ENCODE results near the gene FBXO47. TPM values are rescaled to one million over a fixed set of nuclear protein-coding genes. Genes with fewer than 3 reads are reported as not detected.
"Not testable (repeated sequence)": the region's sequence is repeated elsewhere in the genome, so short reads cannot be mapped to it uniquely, and the experiment has no call there.

The FBXO47 gene
- total and polyA plus RNA-seq, 4 experiments from 2014 or later = not detected

GRCh38 chr17:38978180-38978579 is 11.0 kb upstream of the FBXO47 start:
- H3K4me3 ChIP-seq (ENCODE audit: low read length in 2 of 2) = no peak overlapping the region
- H3K4me1 Mint-ChIP-seq = peaks cover 1 to 10% (median 5%) of the 10 kb centered on the region in 4 donors
- H3K27ac ChIP-seq (ENCODE audit: low read depth, low read length) = no peak overlapping the region
- H3K27me3 Mint-ChIP-seq = peaks cover 0 to 1% of the 10 kb centered on the region in 2 donors
- peaks cover 7% of the 10 kb centered on the region for H3K4me1 ChIP-seq (ENCODE audit: insufficient read depth, low read length)
- CTCF ChIA-PET (ENCODE audit: partially characterized antibody) = interaction anchor here (1.4 to 2.9 kb wide), 4 partner anchors 114 to 197 kb away, joined by 3 to 14 read pairs (median 5); no protein-coding TSS in a partner anchor
- H3K9me3 ChIP-seq (ENCODE audit: control insufficient read depth in 1 of 2, low read length in 2 of 2) = no peaks in the 10 kb centered on the region
- no peak for DNase-seq
- H3K27me3 ChIP-seq (ENCODE audit: insufficient read depth, low read length) = no peaks in the 10 kb centered on the region
- no peaks in the 10 kb centered on the region for H3K36me3 ChIP-seq (ENCODE audit: insufficient read depth, low read length)
- no peaks in the 10 kb centered on the region for H3K36me3 Mint-ChIP-seq
- H3K4me3 Mint-ChIP-seq = no peak overlapping the region
- intact Hi-C loops (cut with micrococcal nuclease) = no loop called here
- no peaks in the 10 kb centered on the region for H3K9me3 Mint-ChIP-seq
- POLR2A ChIA-PET (ENCODE audit: partially characterized antibody) = interaction anchor here (0.7 kb wide), 1 partner anchor 175 kb away, joined by 3 read pairs; no protein-coding TSS in a partner anchor
- H3K27ac Mint-ChIP-seq = no peak overlapping the region

- H3K4me1 ChIP-seq (ENCODE audit: insufficient read depth, low read length); H3K36me3 ChIP-seq (ENCODE audit: insufficient read depth, low read length); H3K36me3 Mint-ChIP-seq; H3K4me1 Mint-ChIP-seq; H3K27me3 Mint-ChIP-seq; H3K4me3 ChIP-seq (ENCODE audit: low read length in 2 of 2); intact Hi-C loops (cut with micrococcal nuclease); POLR2A ChIA-PET (ENCODE audit: partially characterized antibody); H3K9me3 ChIP-seq (ENCODE audit: control insufficient read depth in 1 of 2, low read length in 2 of 2); H3K27ac ChIP-seq (ENCODE audit: low read depth, low read length); H3K27ac Mint-ChIP-seq; H3K27me3 ChIP-seq (ENCODE audit: insufficient read depth, low read length); H3K9me3 Mint-ChIP-seq: not testable (repeated sequence)
- H3K4me3 Mint-ChIP-seq = peak overlapping the region in 2 of 8 donors; percentile 21 to 41
- CTCF ChIA-PET (ENCODE audit: partially characterized antibody) = interaction anchor here (1.1 to 2.9 kb wide), 3 partner anchors 108 to 177 kb away, joined by 3 to 14 read pairs (median 4); partner anchors contain the start of gene PLXDC1
- DNase-seq = peak in 4 of 5 donors; percentile 17 to 26 (median 23)
Measured at GRCh38 chr17:38976187-38976551, 9.0 kb upstream of the FBXO47 start.

DNA sequence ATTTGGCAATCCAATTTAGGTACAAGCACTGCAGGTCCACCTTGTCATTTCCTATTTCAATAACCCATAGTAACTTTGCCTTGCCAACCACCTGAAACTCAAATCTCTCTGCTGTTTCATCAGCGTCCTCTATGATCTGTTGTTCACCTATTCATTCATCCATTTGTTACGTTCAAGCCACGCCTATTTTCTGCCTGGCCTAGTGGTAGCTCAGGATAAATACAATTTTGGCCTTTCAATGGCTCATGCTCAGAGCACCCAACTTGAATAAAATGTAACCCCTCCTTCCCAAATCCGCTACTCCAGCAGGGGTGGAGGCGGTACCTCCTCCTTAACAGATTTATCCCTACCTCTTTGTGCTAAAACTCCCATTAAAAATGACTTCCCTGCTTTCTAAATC is 3.6 kb upstream of the FBXO47 start:
- no peak overlapping the region for H3K27ac Mint-ChIP-seq
- Histone ChIP-seq H3K9me3 (ENCODE audit: control insufficient read depth in 1 of 2, low read length in 2 of 2) (no peaks in the 10 kb centered on the region), H3K36me3 (ENCODE audit: insufficient read depth, low read length) (no peaks in the 10 kb centered on the region), H3K4me1 (ENCODE audit: insufficient read depth, low read length) (peaks cover 7% of the 10 kb centered on the region), H3K27ac (ENCODE audit: low read depth, low read length) (no peak overlapping the region), H3K27me3 (ENCODE audit: insufficient read depth, low read length) (no peaks in the 10 kb centered on the region), H3K4me3 (ENCODE audit: low read length in 2 of 2) (no peak overlapping the region)
- H3K27me3 Mint-ChIP-seq = no peaks in the 10 kb centered on the region
- no peaks in the 10 kb centered on the region for H3K36me3 Mint-ChIP-seq
- H3K4me3 Mint-ChIP-seq = no peak overlapping the region
- DNase-seq = no peak
- ChIA-PET POLR2A (ENCODE audit: partially characterized antibody) (no interaction called here), CTCF (ENCODE audit: partially characterized antibody) (interaction anchor here (1.2 kb wide), 1 partner anchor 12 kb away, joined by 5 read pairs; no protein-coding TSS in a partner anchor)
- intact Hi-C loops (cut with micrococcal nuclease) = no loop called here
- peaks cover 7 to 19% (median 13%) of the 10 kb centered on the region in 4 donors for H3K4me1 Mint-ChIP-seq
- H3K9me3 Mint-ChIP-seq = no peaks in the 10 kb centered on the region

DNA sequence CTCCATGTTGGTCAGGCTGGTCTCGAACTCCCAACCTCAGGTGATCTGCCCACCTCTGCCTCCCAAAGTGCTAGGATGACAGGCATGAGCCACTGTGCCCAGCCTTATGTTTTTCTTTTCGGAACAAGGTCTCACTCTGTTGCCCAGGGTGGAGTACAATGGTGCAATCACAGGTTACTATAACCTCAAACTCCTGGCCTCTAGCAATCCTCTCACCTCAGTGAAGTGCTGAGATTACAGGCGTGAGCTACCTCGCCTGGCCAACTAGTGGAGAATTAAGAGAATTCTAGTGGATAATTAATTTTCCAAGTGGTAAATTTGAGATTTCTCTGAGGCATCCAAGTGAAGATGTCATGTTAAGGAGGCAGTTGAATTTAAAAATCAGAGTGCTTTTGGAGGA is 2.9 kb upstream of the FBXO47 start:
- POLR2A ChIA-PET (ENCODE audit: partially characterized antibody) = no interaction called here

GRCh38 chr17:38969281-38969680 is 2.1 kb upstream of the FBXO47 start:
- Mint-ChIP-seq H3K9me3 (no peaks in the 10 kb centered on the region), H3K36me3 (no peaks in the 10 kb centered on the region), H3K4me1 (peaks cover 7 to 16% (median 12%) of the 10 kb centered on the region in 4 donors), H3K27ac (no peak overlapping the region), H3K27me3 (no peaks in the 10 kb centered on the region), H3K4me3 (no peak overlapping the region)
- Histone ChIP-seq H3K4me1 (ENCODE audit: insufficient read depth, low read length) (peaks cover 7% of the 10 kb centered on the region), H3K9me3 (ENCODE audit: control insufficient read depth in 1 of 2, low read length in 2 of 2) (no peaks in the 10 kb centered on the region), H3K4me3 (ENCODE audit: low read length in 2 of 2) (no peak overlapping the region), H3K36me3 (ENCODE audit: insufficient read depth, low read length) (no peaks in the 10 kb centered on the region), H3K27ac (ENCODE audit: low read depth, low read length) (no peak overlapping the region), H3K27me3 (ENCODE audit: insufficient read depth, low read length) (no peaks in the 10 kb centered on the region)
- ChIA-PET POLR2A (ENCODE audit: partially characterized antibody) (no interaction called here), CTCF (ENCODE audit: partially characterized antibody) (interaction anchor here (2.9 kb wide), 1 partner anchor 13 kb away, joined by 30 read pairs; no protein-coding TSS in a partner anchor)
- intact Hi-C loops (cut with micrococcal nuclease) = loop anchor here (5.0 kb wide), 2 partner anchors 97 to 183 kb away; partner anchors contain the start of genes LASP1 and PLXDC1
- no peak for DNase-seq

More for the DNA sequence above, 2.9 kb upstream of the FBXO47 start:
- peak overlapping the region in 3 of 7 donors; percentile 47 to 74 (median 48) for H3K27ac Mint-ChIP-seq
- no peak overlapping the region for H3K4me3 Mint-ChIP-seq
- no peak for DNase-seq
- H3K9me3 ChIP-seq (ENCODE audit: control insufficient read depth in 1 of 2, low read length in 2 of 2) = no peaks in the 10 kb centered on the region
- no peak overlapping the region for H3K27ac ChIP-seq (ENCODE audit: low read depth, low read length)
- H3K4me1 Mint-ChIP-seq = peaks cover 7 to 16% (median 12%) of the 10 kb centered on the region in 4 donors
- no peak overlapping the region for H3K4me3 ChIP-seq (ENCODE audit: low read length in 2 of 2)
- intact Hi-C loops (cut with micrococcal nuclease) = no loop called here
- no peaks in the 10 kb centered on the region for H3K27me3 ChIP-seq (ENCODE audit: insufficient read depth, low read length)
- no peaks in the 10 kb centered on the region for H3K9me3 Mint-ChIP-seq
- CTCF ChIA-PET (ENCODE audit: partially characterized antibody) = interaction anchor here (1.2 kb wide), 1 partner anchor 13 kb away, joined by 5 read pairs; no protein-coding TSS in a partner anchor
- no peaks in the 10 kb centered on the region for H3K27me3 Mint-ChIP-seq
- H3K36me3 ChIP-seq (ENCODE audit: insufficient read depth, low read length) = no peaks in the 10 kb centered on the region
- no peaks in the 10 kb centered on the region for H3K36me3 Mint-ChIP-seq
- peaks cover 7% of the 10 kb centered on the region for H3K4me1 ChIP-seq (ENCODE audit: insufficient read depth, low read length)

DNA sequence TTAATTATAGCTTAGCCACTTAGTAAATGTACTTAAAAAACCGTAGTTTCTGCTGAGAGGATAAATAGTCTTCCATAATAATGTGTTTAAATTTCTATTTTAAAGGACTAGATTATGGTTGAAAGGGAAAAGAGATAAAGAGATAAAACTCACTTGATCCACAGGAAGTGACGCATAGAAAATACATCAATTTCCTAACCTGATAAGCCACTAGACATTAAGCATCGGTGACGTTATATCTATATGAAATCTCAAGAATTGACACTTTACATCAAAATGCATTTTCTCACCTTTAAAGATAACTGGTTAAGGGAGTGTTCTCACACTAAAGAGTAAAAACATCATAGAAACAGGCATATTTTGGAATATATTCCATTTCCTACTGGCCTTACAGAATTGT is 5.8 kb downstream of the FBXO47 start:
- H3K36me3 ChIP-seq (ENCODE audit: insufficient read depth, low read length) = no peaks in the 10 kb centered on the region
- DNase-seq = peak in 3 of 5 donors; percentile 9 to 25 (median 11)
- CTCF ChIA-PET (ENCODE audit: partially characterized antibody) = interaction anchor here (0.6 kb wide), 1 partner anchor 59 kb away, joined by 3 read pairs; no protein-coding TSS in a partner anchor
- no peaks in the 10 kb centered on the region for H3K36me3 Mint-ChIP-seq
- H3K4me1 Mint-ChIP-seq = peaks cover 8 to 16% (median 10%) of the 10 kb centered on the region in 4 donors
- no peaks in the 10 kb centered on the region for H3K27me3 ChIP-seq (ENCODE audit: insufficient read depth, low read length)
- POLR2A ChIA-PET (ENCODE audit: partially characterized antibody) = no interaction called here
- no peaks in the 10 kb centered on the region for H3K27me3 Mint-ChIP-seq
- H3K4me3 Mint-ChIP-seq = peak overlapping the region in 4 of 8 donors; percentile 1 to 67 (median 40)
- no peaks in the 10 kb centered on the region for H3K9me3 Mint-ChIP-seq
- intact Hi-C loops (cut with micrococcal nuclease) = no loop called here
- no peak overlapping the region for H3K4me3 ChIP-seq (ENCODE audit: low read length in 2 of 2)
- peaks cover 29% of the 10 kb centered on the region for H3K4me1 ChIP-seq (ENCODE audit: insufficient read depth, low read length)
- no peaks in the 10 kb centered on the region for H3K9me3 ChIP-seq (ENCODE audit: control insufficient read depth in 1 of 2, low read length in 2 of 2)
- H3K27ac ChIP-seq (ENCODE audit: low read depth, low read length) = no peak overlapping the region
- H3K27ac Mint-ChIP-seq = peak overlapping the region in 3 of 7 donors; percentile 2 to 32 (median 19)

GRCh38 chr17:38960402-38960801 is 6.8 kb downstream of the FBXO47 start:
- Mint-ChIP-seq H3K36me3 (no peaks in the 10 kb centered on the region), H3K4me1 (peaks cover 8 to 16% (median 10%) of the 10 kb centered on the region in 4 donors), H3K4me3 (peak overlapping the region in 6 of 8 donors; percentile 33 to 54 (median 42)), H3K9me3 (no peaks in the 10 kb centered on the region), H3K27ac (peak overlapping the region in 6 of 7 donors; percentile 8 to 81 (median 36)), H3K27me3 (no peaks in the 10 kb centered on the region)
- Histone ChIP-seq H3K4me3 (ENCODE audit: low read length in 2 of 2) (no peak overlapping the region), H3K36me3 (ENCODE audit: insufficient read depth, low read length) (no peaks in the 10 kb centered on the region), H3K27ac (ENCODE audit: low read depth, low read length) (no peak overlapping the region), H3K27me3 (ENCODE audit: insufficient read depth, low read length) (no peaks in the 10 kb centered on the region), H3K9me3 (ENCODE audit: control insufficient read depth in 1 of 2, low read length in 2 of 2) (no peaks in the 10 kb centered on the region), H3K4me1 (ENCODE audit: insufficient read depth, low read length) (peaks cover 29% of the 10 kb centered on the region)
- ChIA-PET POLR2A (ENCODE audit: partially characterized antibody) (interaction anchor here (0.6 to 1.0 kb wide), 3 partner anchors 62 to 91 kb away, joined by 3 to 4 read pairs (median 3); no protein-coding TSS in a partner anchor), CTCF (ENCODE audit: partially characterized antibody) (interaction anchor here (0.7 to 1.5 kb wide), 2 partner anchors 90 to 106 kb away, joined by 3 to 4 read pairs; partner anchors contain the start of gene LASP1)
- DNase-seq = peak in 4 of 5 donors; percentile 10 to 23 (median 14)
- intact Hi-C loops (cut with micrococcal nuclease) = no loop called here
